IMR-90 (cell line): ENCODE data around the gene GSTA5. TPM values are rescaled to one million over a fixed set of nuclear protein-coding genes. Genes with fewer than 3 reads are reported as not detected.

ENCODE experiments used
- ATAC-seq: fragments of 200-7000 bp; cut with Tn5 transposase; 2 replicates; pipeline ENCODE4 v1.9.1; 2020; ENCODE audit warnings: low read depth, mild to moderate bottlenecking, moderate library complexity
- BruUV-seq: library from RNA; stranded (reverse); fragments of 400-500 nt; replicated peaks from 2 replicates; lab custom pipeline; 2021; lab: Mats Ljungman, UMichigan
- CTCF ChIA-PET: fragments of 300-600 bp; formaldehyde crosslinking; extraction: SDS; loops from one replicate; lab custom pipeline; 2021; ENCODE audit warnings: antibody characterized with exemption; lab: Yijun Ruan, JAX
- POLR2A ChIA-PET: fragments of 300-600 bp; sonication (Branson Sonifier 250); formaldehyde crosslinking; loops from one replicate; lab custom pipeline; 2022; ENCODE audit warnings: antibody characterized with exemption; ENCODE audit not compliant: unreplicated experiment; lab: Charles Lee
- DNase-seq: peaks from one replicate; pipeline ENCODE4 v3.0.0; 2013
- H2AFZ ChIP-seq: replicated peaks from 2 replicates; pipeline ENCODE3; 2013; ENCODE audit warnings: low read length, mild to moderate bottlenecking; ENCODE audit not compliant: poor library complexity
- H2AK5ac ChIP-seq: 2 replicates; pipeline ENCODE4 v1.6.1; 2013; ENCODE audit warnings: low read depth, low read length, inconsistent platforms
- H2AK9ac ChIP-seq: replicated peaks from 2 replicates; pipeline ENCODE3; 2013; ENCODE audit warnings: mild to moderate bottlenecking, low read depth, low read length, moderate library complexity; ENCODE audit not compliant: poor library complexity
- H2BK120ac ChIP-seq: 2 replicates; pipeline ENCODE4 v1.6.1; 2013; ENCODE audit warnings: low read depth, low read length, inconsistent platforms
- H2BK15ac ChIP-seq: 3 replicates; pipeline ENCODE4 v1.6.1; 2013; ENCODE audit warnings: low read depth, low read length, inconsistent platforms
- H2BK20ac ChIP-seq: 2 replicates; pipeline ENCODE4 v1.6.1; 2013; ENCODE audit warnings: low read depth, mild to moderate bottlenecking, inconsistent platforms, low read length, moderate library complexity
- H2BK5ac ChIP-seq: 2 replicates; pipeline ENCODE4 v1.6.1; 2013; ENCODE audit warnings: mild to moderate bottlenecking, low read depth, low read length, inconsistent platforms; ENCODE audit not compliant: poor library complexity, severe bottlenecking
- H3K14ac ChIP-seq: replicated peaks from 2 replicates; pipeline ENCODE4 v1.6.1; 2013; ENCODE audit warnings: low read depth, low read length, inconsistent platforms
- H3K18ac ChIP-seq: 2 replicates; pipeline ENCODE4 v1.6.1; 2013; ENCODE audit warnings: low read depth, low read length, control low read depth
- H3K23ac ChIP-seq: 2 replicates; pipeline ENCODE4 v1.6.1; 2013; ENCODE audit warnings: low read depth, low read length, inconsistent platforms
- H3K27ac ChIP-seq: 2 replicates; pipeline ENCODE4 v1.5.1; 2013; ENCODE audit warnings: mild to moderate bottlenecking, control low read depth, low read length; ENCODE audit not compliant: insufficient read depth
- H3K27me3 ChIP-seq: 2 replicates; pipeline ENCODE4 v1.6.1; 2013; ENCODE audit warnings: low read length; ENCODE audit not compliant: control insufficient read depth, insufficient read depth
- H3K36me3 ChIP-seq: 2 replicates; pipeline ENCODE4 v1.6.1; 2013; ENCODE audit warnings: low read length, mixed read lengths; ENCODE audit not compliant: control insufficient read depth, insufficient read depth
- H3K4ac ChIP-seq: 2 replicates; pipeline ENCODE4 v1.6.1; 2013; ENCODE audit warnings: low read depth, low read length, inconsistent platforms
- H3K4me1 ChIP-seq: 2 replicates; pipeline ENCODE4 v1.6.1; 2013; ENCODE audit warnings: low read length, mixed read lengths; ENCODE audit not compliant: control insufficient read depth, insufficient read depth
- H3K4me2 ChIP-seq: 2 replicates; pipeline ENCODE4 v1.6.1; 2013; ENCODE audit warnings: low read depth, mild to moderate bottlenecking, control low read depth, low read length, moderate library complexity
- H3K4me3 ChIP-seq: 2 replicates; pipeline ENCODE4 v1.5.1; 2013; ENCODE audit warnings: low read depth, mild to moderate bottlenecking, control low read depth, low read length, moderate library complexity; ENCODE audit not compliant: insufficient read depth
- H3K56ac ChIP-seq: 2 replicates; pipeline ENCODE4 v1.6.1; 2013; ENCODE audit warnings: low read length, inconsistent platforms; ENCODE audit not compliant: insufficient read depth; ENCODE audit errors: extremely low read depth
- H3K79me1 ChIP-seq, 2 experiments: 2 replicates each; pipeline ENCODE4 v1.6.1; 2013; ENCODE audit warnings: low read length in 2 of 2, inconsistent platforms in 1 of 2, low read depth in 1 of 2
- H3K9ac ChIP-seq: 2 replicates; pipeline ENCODE4 v1.6.1; 2013; ENCODE audit warnings: low read depth, low read length, control low read depth
- H3K9me1 ChIP-seq: 2 replicates; pipeline ENCODE4 v1.6.1; 2013; ENCODE audit warnings: low read length, inconsistent platforms; ENCODE audit not compliant: insufficient read depth
- H3K9me3 ChIP-seq: 2 replicates; pipeline ENCODE4 v1.6.1; 2013; ENCODE audit warnings: low read length; ENCODE audit not compliant: control insufficient read depth, insufficient read depth
- H4K20me1 ChIP-seq: 2 replicates; pipeline ENCODE4 v1.6.1; 2013; ENCODE audit warnings: low read length, inconsistent platforms; ENCODE audit not compliant: insufficient read depth
- H4K5ac ChIP-seq: 2 replicates; pipeline ENCODE4 v1.6.1; 2013; ENCODE audit warnings: mild to moderate bottlenecking, low read depth, low read length, control low read depth
- H4K8ac ChIP-seq, 2 experiments: 2 replicates each; pipeline ENCODE4 v1.6.1; 2013; ENCODE audit warnings: low read depth in 2 of 2, low read length in 2 of 2, control low read depth in 1 of 2, inconsistent platforms in 1 of 2
- H4K91ac ChIP-seq: 2 replicates; pipeline ENCODE4 v1.6.1; 2013; ENCODE audit warnings: low read depth, low read length, inconsistent platforms; ENCODE audit not compliant: insufficient read depth
- BHLHE40 ChIP-seq: fragments of 150-350 bp; IDR thresholded peaks from 2 replicates; pipeline ENCODE4 v1.6.1; 2016; ENCODE audit warnings: mild to moderate bottlenecking, low read depth, low read length
- CEBPB ChIP-seq: IDR thresholded peaks from 2 replicates; pipeline ENCODE4 v1.6.1; 2012; ENCODE audit warnings: low read depth, low read length, improper control_type of control experiment
- CHD1 ChIP-seq: IDR thresholded peaks from 2 replicates; pipeline ENCODE4 v1.6.1; 2012; ENCODE audit warnings: low read depth, low read length, improper control_type of control experiment
- CTCF ChIP-seq: conservative IDR thresholded peaks from 2 replicates; pipeline ENCODE4 v1.5.1; 2012; ENCODE audit warnings: mild to moderate bottlenecking, low read depth, low read length, improper control_type of control experiment
- FOS ChIP-seq: fragments of 150-350 bp; IDR thresholded peaks from 2 replicates; pipeline ENCODE4 v1.6.1; 2016; ENCODE audit warnings: low read depth, low read length
- MAFK ChIP-seq: IDR thresholded peaks from 2 replicates; pipeline ENCODE4 v1.6.1; 2012; ENCODE audit warnings: low read depth, low read length, improper control_type of control experiment
- MAZ ChIP-seq: IDR thresholded peaks from 2 replicates; pipeline ENCODE4 v1.6.1; 2012; ENCODE audit warnings: low read depth, mild to moderate bottlenecking, low read length, improper control_type of control experiment, moderate library complexity, borderline replicate concordance
- MXI1 ChIP-seq: IDR thresholded peaks from 2 replicates; pipeline ENCODE4 v1.6.1; 2012; ENCODE audit warnings: low read depth, mild to moderate bottlenecking, low read length, moderate library complexity, borderline replicate concordance
- NFE2L2 ChIP-seq: fragments of 150-350 bp; IDR thresholded peaks from 2 replicates; pipeline ENCODE4 v1.6.1; 2016; ENCODE audit warnings: low read depth, mild to moderate bottlenecking, low read length
- POLR2A ChIP-seq: IDR thresholded peaks from 2 replicates; pipeline ENCODE4 v1.6.1; 2012; ENCODE audit warnings: mild to moderate bottlenecking, low read depth, low read length
- RAD21 ChIP-seq: IDR thresholded peaks from 2 replicates; pipeline ENCODE4 v1.6.1; 2012; ENCODE audit warnings: low read length, improper control_type of control experiment
- RCOR1 ChIP-seq: IDR thresholded peaks from 2 replicates; pipeline ENCODE4 v1.6.1; 2012; ENCODE audit warnings: mild to moderate bottlenecking, low read length, improper control_type of control experiment; ENCODE audit not compliant: insufficient replicate concordance
- RFX5 ChIP-seq: IDR thresholded peaks from 2 replicates; pipeline ENCODE4 v1.8.0; 2012; ENCODE audit warnings: low read depth, mild to moderate bottlenecking, low read length, moderate library complexity
- SMC3 ChIP-seq: fragments of 150-350 bp; IDR thresholded peaks from 2 replicates; pipeline ENCODE4 v1.6.1; 2016; ENCODE audit warnings: low read depth, mild to moderate bottlenecking, antibody characterized with exemption, low read length, moderate library complexity
- WGBS, 2 experiments: methylation state at CpG; one replicate each; pipeline versions ENCODE4 v1.1.5 to v1.1.7; 2013; ENCODE audit warnings: missing lambda C conversion rate in 2 of 2; ENCODE audit not compliant: insufficient read length in 1 of 2; ENCODE audit errors: extremely low coverage in 2 of 2; 5-methylcytosine and 5-hydroxymethylcytosine counted together
- dilution Hi-C: fragments of 300-500 bp; cut with HindIII; formaldehyde crosslinking; loops from one replicate; pipeline ENCODE4 v1.14.3; 2018; ENCODE audit warnings: low sequenced_read_pairs; ENCODE audit not compliant: unreplicated experiment
- in situ Hi-C: fragments of 300-500 bp; cut with MboI; formaldehyde crosslinking; loops from 3 replicates; pipeline ENCODE4 v1.14.3; 2019; ENCODE audit warnings: low sequenced_read_pairs, inconsistent platforms, mixed read lengths
- intact Hi-C: fragments of 100-400 bp; cut with micrococcal nuclease; formaldehyde crosslinking; loops from 2 replicates; pipeline ENCODE4 v1.10.0; 2022
- polyA plus RNA-seq, 3 experiments: library from polyadenylated mRNA; depleted of rRNA; stranded (reverse); fragments of >200 nt; gene quantifications; 2 replicates each; pipeline ENCODE4 v1.2.3, GENCODE V29; 2012; ENCODE audit warnings: low replicate concordance in 1 of 3
- total RNA-seq: library from RNA; depleted of rRNA; stranded (reverse); fragments of >200 nt; gene quantifications from 2 replicates; pipeline ENCODE4 v1.2.3, GENCODE V29; 2012
- TF ChIP-seq, protein P1 (sequence below): fragments of 150-350 bp; IDR thresholded peaks from 2 replicates; pipeline ENCODE4 v1.6.1; 2016; ENCODE audit warnings: low read depth, mild to moderate bottlenecking, low read length, moderate library complexity, borderline replicate concordance
- TF ChIP-seq, protein P2 (sequence below): fragments of 150-350 bp; IDR thresholded peaks from 2 replicates; pipeline ENCODE4 v1.6.1; 2017; ENCODE audit warnings: mild to moderate bottlenecking, antibody characterized with exemption, low read length, low read depth

Gene GSTA5
- total and polyA plus RNA-seq, 2 of the 4 experiments (the other 2 are of a cell fraction), result not detected

DNA sequence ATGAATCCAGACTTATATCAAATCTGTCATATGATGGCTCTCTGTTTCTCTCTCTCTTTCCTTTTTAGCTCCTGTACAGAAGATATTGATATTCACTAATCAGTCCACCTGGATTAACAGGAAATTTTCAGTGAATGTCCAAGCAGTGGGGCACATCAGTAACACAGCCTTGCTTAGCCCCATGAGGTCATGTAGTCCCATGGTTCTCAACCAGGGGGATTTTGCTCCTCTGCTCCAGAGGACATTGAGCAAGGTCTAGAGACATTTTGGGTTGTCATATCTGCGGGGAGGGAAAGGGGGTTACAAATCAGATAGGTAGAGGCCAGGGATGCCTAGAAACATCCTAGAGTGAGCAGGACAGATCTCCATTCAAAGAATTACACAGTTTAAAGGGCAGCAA is 37.8 kb downstream of the GSTA5 start:
- CTCF ChIA-PET, result no interaction called here
- H2AK5ac ChIP-seq, result no peak overlapping the region
- no peak overlapping the region for H3K23ac ChIP-seq
- no TSS peak for BruUV-seq
- H3K36me3 ChIP-seq, result no peaks in the 10 kb centered on the region
- in situ Hi-C loops, result no loop called here
- no peak overlapping the region for H4K91ac ChIP-seq
- no peak overlapping the region for H3K27ac ChIP-seq
- H2BK20ac ChIP-seq, result no peak overlapping the region
- no peak overlapping the region for H3K14ac ChIP-seq
- no peak overlapping the region for H2BK120ac ChIP-seq
- no peak overlapping the region for H2BK5ac ChIP-seq
- H3K4me3 ChIP-seq, result no peak overlapping the region
- H4K20me1 ChIP-seq, result no peaks in the 10 kb centered on the region
- WGBS, 2 experiments, result no CpG with 5 or more reads among the region's 1 CpG
- POLR2A ChIA-PET, result no interaction called here
- H3K9me1 ChIP-seq, result no peaks in the 10 kb centered on the region
- TF ChIP-seq RAD21 (no peak), CHD1 (no peak), MXI1 (no peak), SMC3 (no peak), MAFK (no peak), MAZ (no peak), RCOR1 (no peak), RFX5 (no peak), CTCF (no peak), CEBPB (no peak), NFE2L2 (no peak), FOS (no peak), POLR2A (no peak), BHLHE40 (no peak)
- TF ChIP-seq, protein P1, sequence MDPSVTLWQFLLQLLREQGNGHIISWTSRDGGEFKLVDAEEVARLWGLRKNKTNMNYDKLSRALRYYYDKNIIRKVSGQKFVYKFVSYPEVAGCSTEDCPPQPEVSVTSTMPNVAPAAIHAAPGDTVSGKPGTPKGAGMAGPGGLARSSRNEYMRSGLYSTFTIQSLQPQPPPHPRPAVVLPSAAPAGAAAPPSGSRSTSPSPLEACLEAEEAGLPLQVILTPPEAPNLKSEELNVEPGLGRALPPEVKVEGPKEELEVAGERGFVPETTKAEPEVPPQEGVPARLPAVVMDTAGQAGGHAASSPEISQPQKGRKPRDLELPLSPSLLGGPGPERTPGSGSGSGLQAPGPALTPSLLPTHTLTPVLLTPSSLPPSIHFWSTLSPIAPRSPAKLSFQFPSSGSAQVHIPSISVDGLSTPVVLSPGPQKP, result no peak
- TF ChIP-seq, protein P2, sequence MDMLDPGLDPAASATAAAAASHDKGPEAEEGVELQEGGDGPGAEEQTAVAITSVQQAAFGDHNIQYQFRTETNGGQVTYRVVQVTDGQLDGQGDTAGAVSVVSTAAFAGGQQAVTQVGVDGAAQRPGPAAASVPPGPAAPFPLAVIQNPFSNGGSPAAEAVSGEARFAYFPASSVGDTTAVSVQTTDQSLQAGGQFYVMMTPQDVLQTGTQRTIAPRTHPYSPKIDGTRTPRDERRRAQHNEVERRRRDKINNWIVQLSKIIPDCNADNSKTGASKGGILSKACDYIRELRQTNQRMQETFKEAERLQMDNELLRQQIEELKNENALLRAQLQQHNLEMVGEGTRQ, result no peak
- H4K8ac ChIP-seq, result no peak overlapping the region
- H3K9me3 ChIP-seq, result no peaks in the 10 kb centered on the region
- no peaks in the 10 kb centered on the region for H3K79me1 ChIP-seq
- H3K18ac ChIP-seq, result no peak overlapping the region
- intact Hi-C loops, result no loop called here
- dilution Hi-C loops, result no loop called here
- H3K4me1 ChIP-seq, result no peaks in the 10 kb centered on the region
- peaks cover 10% of the 10 kb centered on the region for H3K27me3 ChIP-seq
- no peak overlapping the region for H4K5ac ChIP-seq
- H3K56ac ChIP-seq, result no peak overlapping the region
- DNase-seq (no peak), ATAC-seq (no peak)
- no peak overlapping the region for H3K9ac ChIP-seq
- H2AFZ ChIP-seq, result no peak overlapping the region
- no peak overlapping the region for H2BK15ac ChIP-seq
- no peak overlapping the region for H2AK9ac ChIP-seq
- no peak overlapping the region for H3K4ac ChIP-seq
- no peak overlapping the region for H3K4me2 ChIP-seq
